ENCODE results near the gene ADA. TPM values are rescaled to one million over a fixed set of nuclear protein-coding genes. Genes with fewer than 3 reads are reported as not detected.

ADA gene
- total and polyA plus RNA-seq, 9 of the 15 experiments (the other 6 are each of a cell fraction or from before 2014, with no cell fraction given), result 2.4 to 26.1 (median 5.3) TPM

DNA sequence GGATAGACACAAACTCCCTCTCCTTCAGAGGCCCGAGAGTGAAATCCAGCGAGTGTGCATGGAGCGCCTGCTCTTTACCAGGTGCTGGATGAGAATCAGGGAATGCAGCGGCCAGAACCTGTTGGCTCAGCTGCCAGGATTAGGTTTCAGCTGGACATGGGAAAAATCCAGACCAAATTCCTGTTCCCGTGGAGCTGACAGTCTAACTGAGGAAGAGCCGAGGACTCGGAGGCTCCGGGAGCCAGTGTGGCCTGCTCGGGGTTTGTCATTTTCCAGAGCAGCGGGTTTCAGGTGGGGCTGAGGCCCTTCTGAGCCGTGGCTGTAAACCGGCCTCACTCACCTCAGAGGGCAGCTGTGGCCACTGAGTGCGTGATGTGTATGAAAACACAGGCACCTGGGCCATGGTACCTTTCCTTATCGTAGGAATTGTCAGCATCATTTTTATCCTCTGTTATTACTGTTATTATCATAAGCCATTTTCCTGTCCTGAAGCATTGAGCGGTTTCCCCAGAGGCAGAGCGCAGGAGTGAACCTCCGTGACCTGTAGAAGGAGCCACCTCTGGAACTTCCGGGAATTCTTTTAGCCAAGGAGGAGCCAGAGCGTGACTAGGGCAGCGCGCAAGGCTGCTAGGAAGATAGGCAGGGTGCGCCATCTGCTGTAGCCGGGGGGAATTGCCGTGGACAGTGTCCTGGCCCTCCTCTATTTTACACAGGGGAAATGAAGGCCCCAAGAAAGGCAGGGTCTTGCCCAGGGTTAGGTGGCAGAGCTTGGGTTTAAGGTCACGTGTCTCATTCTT, 41.8 kb downstream of the ADA start:
- no peak overlapping the region for H3K4me3 ChIP-seq
- no peaks in the 10 kb centered on the region for H3K9me3 ChIP-seq (replicated peaks; ENCODE audit: control insufficient read depth, insufficient read depth, low read depth, low read length)
- no peaks in the 10 kb centered on the region for H3K79me2 ChIP-seq (ENCODE audit: control insufficient read depth, insufficient read depth, low read length)
- H3K27me3 ChIP-seq (ENCODE audit: control insufficient read depth in 2 of 2, insufficient read depth in 2 of 2, low read length in 2 of 2), result no peaks in the 10 kb centered on the region
- no peaks in the 10 kb centered on the region for H3K9me1 ChIP-seq (ENCODE audit: control insufficient read depth, insufficient read depth, low read length)
- peak overlapping the region; percentile 71 for H3K4me2 ChIP-seq (ENCODE audit: insufficient read depth, low read length)
- in situ Hi-C loops (cut with MboI), result loop anchor here (5.0 to 10.0 kb wide), 2 partner anchors 227 to 395 kb away; partner anchors contain the start of gene OSER1
- POLR2A ChIA-PET, result interaction anchor here (0.7 to 1.0 kb wide), 4 partner anchors 19 to 387 kb away, joined by 3 to 4 read pairs (median 3); no protein-coding TSS in a partner anchor
- 41% methylated on average over 24 of the region's 25 CpGs for WGBS (ENCODE audit: insufficient coverage, low coverage, missing lambda C conversion rate)
- BruUV-seq (replicated peaks), result no TSS peak
- ATAC-seq, result peak; percentile 99
- CTCF ChIA-PET (ENCODE audit: low intra/inter-chr PET ratio), result interaction anchor here (0.6 to 2.7 kb wide), 11 partner anchors 15 to 392 kb away, joined by 3 to 20 read pairs (median 5); partner anchors contain the start of genes SERINC3 and TTPAL
- intact Hi-C loops (cut with micrococcal nuclease), result loop anchor here (1.0 to 5.0 kb wide), 5 partner anchors 73 to 392 kb away; partner anchors contain the start of genes SERINC3 and TTPAL
- no peaks in the 10 kb centered on the region for H3K36me3 ChIP-seq (ENCODE audit: control insufficient read depth, insufficient read depth, low read length)
- peak; percentile 81 to 91 (median 84) for DNase-seq (ENCODE audit: extremely low read depth in 1 of 4, low spot score in 3 of 4)
- H2AFZ ChIP-seq (ENCODE audit: low read depth, low read length), result peak overlapping the region; percentile 94
- peak overlapping the region; percentile 26 to 38; a peak in 2 of 4 replicates for H3K9ac ChIP-seq (ENCODE audit: insufficient read depth in 1 of 2, low read depth in 2 of 2, low read length in 2 of 2)
- no peaks in the 10 kb centered on the region for H4K20me1 ChIP-seq (replicated peaks; ENCODE audit: control insufficient read depth, insufficient read depth, low read length)
- H3K4me1 ChIP-seq (replicated peaks in 1 of 2; ENCODE audit: control insufficient read depth in 2 of 2, insufficient read depth in 2 of 2, low read length in 2 of 2), result peaks cover 5 to 19% of the 10 kb centered on the region in 2 experiments; a peak in 4 of 5 replicates
- peak overlapping the region; percentile 19; the same call in 1 of the 3 replicates for H3K27ac ChIP-seq (ENCODE audit: extremely low read depth, low read depth, low read length)
- FAIRE-seq, result peak; percentile 97
- TF ChIP-seq BCL6 (CRISPR knock-in tag; IDR thresholded peaks at IDR 0.05) (no peak), RAD51 (IDR thresholded peaks at IDR 0.05; ENCODE audit: borderline replicate concordance, low read depth) (peak; percentile 16; the same call in 1 of the 2 replicates), SMC3 (conservative IDR thresholded peaks at IDR 0.05; ENCODE audit: insufficient read depth, low read depth, low read length) (peak; percentile 95), SRSF1 (IDR thresholded peaks at IDR 0.05; ENCODE audit: low read depth, low read length) (no peak), GTF2E2 (tag; IDR thresholded peaks at IDR 0.05) (no peak), U2AF1 (optimal IDR thresholded peaks at IDR 0.05; ENCODE audit: low read depth, low read length) (no peak), ZNF197 (CRISPR knock-in tag; IDR thresholded peaks at IDR 0.05; ENCODE audit: low read depth) (no peak), NR2C1 (IDR thresholded peaks at IDR 0.05) (no peak), NR2C1 (tag; IDR thresholded peaks at IDR 0.05) (peak; percentile 57), ZFP36 (IDR thresholded peaks at IDR 0.05; ENCODE audit: low read depth, low read length, partially characterized antibody) (peak; percentile 70), FOXK1 (CRISPR knock-in tag; IDR thresholded peaks at IDR 0.05; ENCODE audit: borderline replicate concordance) (0 out of 2 replicates have a peak, but pooled peaks have one; percentile 46), ARID2 (IDR thresholded peaks at IDR 0.05) (peak; percentile 84), VEZF1 (CRISPR knock-in tag; IDR thresholded peaks at IDR 0.05) (0 out of 2 replicates have a peak, but pooled peaks have one; percentile 17), CBX2 (IDR thresholded peaks at IDR 0.05; ENCODE audit: insufficient read depth, low read length, poor library complexity, severe bottlenecking) (no peak), MTA3 (IDR thresholded peaks at IDR 0.05; ENCODE audit: borderline replicate concordance) (0 out of 2 replicates have a peak, but pooled peaks have one; percentile 23), MYC (IDR thresholded peaks at IDR 0.05; ENCODE audit: low read depth, low read length) (peak; percentile 61), MYC (CRISPR knock-in tag; IDR thresholded peaks at IDR 0.05; ENCODE audit: borderline replicate concordance, low read depth) (no peak), SIN3A (IDR thresholded peaks at IDR 0.05; ENCODE audit: borderline replicate concordance in 2 of 2, control insufficient read depth in 1 of 2, low read depth in 2 of 2, low read length in 2 of 2) (no peak), GABPB1 (CRISPR knock-in tag; IDR thresholded peaks at IDR 0.05) (peak; percentile 21; the same call in 1 of the 2 replicates), RBFOX2 (IDR thresholded peaks at IDR 0.05; ENCODE audit: low read depth, low read length) (peak; percentile 43; the same call in 1 of the 2 replicates), ETV1 (tag; conservative IDR thresholded peaks at IDR 0.05; ENCODE audit: low read depth) (peak; percentile 80)
